KG1 (cell line): ENCODE measurements around the gene ANTXR1.

Source experiments
- DNase-seq: peaks from one replicate; lab custom pipeline; 2025; lab: John Stamatoyannopoulos, UW

The ANTXR1 gene

DNA sequence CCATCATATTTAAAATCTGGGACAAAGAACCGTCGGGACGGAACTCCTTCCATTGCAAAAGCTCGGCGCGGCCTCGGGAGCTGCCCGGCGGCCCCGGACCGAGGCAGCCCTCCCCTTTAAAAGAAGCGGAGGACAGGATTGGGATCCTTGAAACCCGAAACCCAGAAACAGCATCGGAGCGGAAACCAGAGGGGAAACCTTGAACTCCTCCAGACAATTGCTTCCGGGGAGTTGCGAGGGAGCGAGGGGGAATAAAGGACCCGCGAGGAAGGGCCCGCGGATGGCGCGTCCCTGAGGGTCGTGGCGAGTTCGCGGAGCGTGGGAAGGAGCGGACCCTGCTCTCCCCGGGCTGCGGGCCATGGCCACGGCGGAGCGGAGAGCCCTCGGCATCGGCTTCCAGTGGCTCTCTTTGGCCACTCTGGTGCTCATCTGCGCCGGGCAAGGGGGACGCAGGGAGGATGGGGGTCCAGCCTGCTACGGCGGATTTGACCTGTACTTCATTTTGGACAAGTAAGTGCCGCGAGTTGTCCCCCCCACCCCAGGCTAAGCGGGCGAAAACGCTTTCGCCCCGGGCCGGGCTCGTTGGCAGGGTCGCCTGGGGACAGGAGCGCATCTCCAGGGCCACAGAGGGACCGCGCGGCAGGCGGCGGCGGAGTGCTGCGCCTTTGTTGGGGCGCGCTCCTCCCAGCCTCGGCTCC is at the start of gene ANTXR1:
ANTXR1 (plus strand) TSS at position 38 of the 698 bp plus-strand sequence; CDS start at position 359, 321 bp downstream.
- DNase-seq = no peak

DNA sequence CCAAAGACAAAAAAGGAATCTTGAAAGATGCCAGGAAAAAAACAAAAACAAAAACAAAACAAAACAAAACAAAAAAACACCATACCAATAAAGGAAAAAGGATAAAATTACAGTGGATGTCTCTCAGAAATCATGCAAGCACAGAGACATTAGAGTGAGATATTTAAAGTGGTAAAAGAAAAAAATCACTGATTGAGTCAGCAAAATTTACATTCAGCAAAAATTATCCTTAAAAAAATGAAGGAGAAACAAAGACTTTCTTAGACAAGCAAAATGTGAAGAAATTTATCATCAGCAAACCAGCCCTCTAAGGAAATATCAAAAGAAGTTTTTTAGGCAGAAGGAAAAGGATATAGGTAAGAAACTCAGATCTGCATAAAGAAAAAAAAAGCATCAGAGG is 48.7 kb upstream of the ANTXR1 start:
- no peak for DNase-seq

DNA sequence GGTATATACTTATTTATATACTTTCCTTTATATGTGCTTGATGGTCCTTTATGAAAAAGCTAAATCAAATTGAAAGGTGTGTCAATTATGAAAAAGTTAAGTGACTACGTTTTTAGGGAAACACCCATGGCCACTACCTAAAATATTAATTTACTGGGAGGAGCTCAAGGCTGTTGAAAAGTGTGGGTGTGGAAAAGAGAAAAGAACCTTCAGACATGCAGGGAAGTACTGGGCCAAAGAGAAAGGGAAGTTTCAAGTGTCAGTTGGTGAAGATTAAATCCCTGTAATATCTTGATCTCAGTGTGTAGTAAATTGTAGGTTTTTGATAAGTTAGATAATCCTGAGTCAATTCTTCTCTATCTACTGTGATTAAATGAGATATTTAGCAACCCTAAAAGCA is 44.8 kb upstream of the ANTXR1 start:
- DNase-seq = no peak

DNA sequence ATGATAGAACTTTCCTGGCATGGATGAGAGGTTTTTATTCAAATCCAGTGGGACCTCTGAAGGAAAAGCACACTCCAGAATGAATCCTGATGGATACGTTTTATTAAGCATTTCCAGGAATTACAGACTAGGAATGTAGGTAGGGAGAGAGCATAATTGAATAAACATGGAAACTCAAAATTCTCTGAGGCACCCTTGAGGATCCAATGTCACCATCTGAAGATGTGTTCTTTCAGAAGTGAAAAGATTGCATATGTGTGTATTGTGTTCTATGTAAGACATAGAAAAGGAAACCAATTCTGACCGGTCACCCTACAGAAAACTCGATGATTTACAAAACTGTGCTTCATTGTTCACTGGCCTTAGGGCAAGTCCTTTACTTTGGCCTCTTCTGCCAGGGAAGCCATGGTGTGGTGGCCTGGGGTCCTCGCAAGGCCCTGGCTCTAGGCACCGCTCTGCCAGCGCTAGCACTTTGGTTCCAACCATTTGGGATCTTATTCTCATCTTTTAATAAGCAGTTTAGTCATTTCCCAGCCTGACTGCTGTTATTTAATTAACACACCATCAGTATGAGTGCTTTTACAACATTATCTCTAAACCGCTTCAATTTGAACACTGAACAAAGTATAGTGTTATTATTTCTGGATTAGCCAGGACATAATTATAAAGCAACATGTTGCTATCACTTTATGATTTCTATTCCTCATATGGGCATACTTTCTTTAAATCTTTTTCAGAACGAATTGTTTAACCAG is 43.1 kb upstream of the ANTXR1 start:
- no peak for DNase-seq

DNA sequence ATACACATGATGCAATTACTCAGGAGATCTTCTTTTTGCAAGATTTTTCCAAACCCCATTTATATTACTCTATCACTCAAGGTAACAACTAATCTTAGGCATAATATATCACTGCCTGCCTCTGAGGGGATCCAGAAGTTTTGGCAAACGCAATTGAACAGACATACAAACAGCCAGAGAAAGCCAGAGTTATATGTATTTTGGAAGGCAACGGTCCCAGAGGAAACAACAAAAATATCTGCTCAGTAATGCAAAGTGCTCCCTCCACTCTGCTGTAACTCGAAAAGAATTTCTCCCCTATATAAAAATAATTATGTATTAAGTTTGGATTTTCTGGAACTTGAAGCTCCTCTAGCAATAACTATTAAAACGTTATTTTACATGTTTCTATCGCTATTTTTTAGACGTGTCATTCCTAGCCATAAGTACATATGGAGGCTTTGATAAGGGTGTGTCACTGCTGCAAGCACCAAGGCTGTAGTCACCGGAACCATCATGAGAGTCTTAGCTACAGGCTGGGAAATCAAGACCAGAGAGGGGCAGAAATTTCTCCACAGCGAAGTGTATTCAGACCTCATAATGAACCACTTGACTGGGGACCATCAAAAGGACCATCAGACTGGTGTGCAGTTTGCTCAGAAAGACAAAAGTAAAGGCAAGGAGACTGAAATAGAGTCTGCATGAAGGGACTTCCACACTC is 42.3 kb upstream of the ANTXR1 start:
- no peak for DNase-seq

DNA sequence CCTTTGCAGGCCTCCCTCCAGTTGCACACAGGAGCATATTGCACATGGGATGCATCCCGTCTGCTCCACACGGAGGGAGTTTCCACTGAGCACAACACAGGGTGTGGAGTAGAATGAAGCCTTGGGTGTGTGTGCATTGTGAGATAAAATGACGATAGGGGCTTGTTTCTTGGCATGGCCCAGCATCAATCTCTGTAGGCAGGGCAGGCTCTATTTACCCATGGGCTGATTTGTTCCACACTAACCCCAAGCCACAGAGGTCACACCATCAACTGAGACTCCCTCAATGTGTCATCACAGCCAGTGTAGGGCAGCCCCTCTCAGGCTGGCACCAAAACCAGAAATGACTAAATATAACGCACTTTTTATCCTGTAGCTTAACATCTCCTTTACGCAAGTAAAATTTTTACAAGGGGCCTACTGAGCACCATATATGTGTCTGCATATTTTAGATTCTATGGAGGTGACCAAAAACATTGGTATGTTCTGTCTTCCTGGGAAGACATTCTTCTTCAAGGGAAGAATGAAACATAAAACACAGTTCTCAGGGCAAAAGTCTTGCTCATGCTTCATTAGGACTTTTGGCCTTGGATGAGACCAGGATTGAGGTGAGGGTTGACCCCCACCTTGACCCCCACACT is 41.3 kb upstream of the ANTXR1 start:
- DNase-seq = no peak

DNA sequence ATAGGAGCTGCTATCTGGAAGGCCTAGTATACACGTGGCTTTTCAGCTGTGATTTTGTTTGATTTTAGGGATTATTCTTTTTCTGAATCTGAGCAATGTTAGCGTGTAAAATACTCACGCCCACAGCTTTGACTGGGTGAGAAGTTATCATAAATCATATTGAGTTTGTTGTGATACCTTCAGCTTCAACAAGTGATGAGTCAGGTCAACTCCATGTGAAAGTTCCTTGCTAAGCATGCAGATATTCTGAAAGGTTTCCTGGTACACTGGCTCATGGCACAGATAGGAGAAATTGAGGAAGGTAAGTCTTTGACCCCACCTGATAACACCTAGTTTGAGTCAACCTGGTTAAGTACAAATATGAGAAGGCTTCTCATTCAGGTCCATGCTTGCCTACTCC is 38.7 kb upstream of the ANTXR1 start, which contains the start of gene GKN1:
GKN1 (plus strand) TSS at position 386 of the 400 bp plus-strand sequence. CDS start 42 bp downstream, outside the sequence.
- no peak for DNase-seq

DNA sequence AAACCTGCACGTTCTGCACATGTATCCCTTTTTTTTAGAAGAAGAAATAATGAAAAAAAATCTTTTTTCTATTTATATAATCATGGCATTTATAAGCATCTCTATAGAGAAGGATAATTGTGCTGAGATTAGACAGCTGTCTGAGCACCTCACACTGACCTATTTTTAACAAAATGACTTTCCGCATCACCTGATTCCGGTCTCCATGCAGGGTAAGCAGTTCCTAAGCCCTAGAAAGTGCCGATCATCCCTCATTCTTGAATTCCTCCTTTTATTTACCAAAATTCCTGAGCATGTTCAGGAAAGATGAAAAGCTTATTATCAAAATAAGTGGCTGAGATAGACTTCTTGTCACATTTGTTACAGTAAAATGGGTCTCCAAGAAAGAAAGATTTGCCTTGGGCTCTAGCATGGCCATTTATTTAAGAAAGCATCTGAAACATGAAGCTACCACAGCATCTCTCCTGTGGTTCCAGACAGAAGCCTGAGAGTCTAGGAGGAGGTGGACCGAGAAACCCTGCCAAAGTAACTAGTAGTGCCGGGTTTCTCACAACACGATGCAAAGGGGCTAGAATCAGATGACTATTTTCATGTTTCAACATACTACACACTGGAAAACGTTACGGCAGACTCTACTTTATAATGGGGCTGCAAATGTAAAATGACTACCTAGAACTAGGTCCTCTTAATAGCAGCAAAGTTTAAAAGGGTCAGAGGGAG is 37.9 kb upstream of the ANTXR1 start:
- DNase-seq = no peak

DNA sequence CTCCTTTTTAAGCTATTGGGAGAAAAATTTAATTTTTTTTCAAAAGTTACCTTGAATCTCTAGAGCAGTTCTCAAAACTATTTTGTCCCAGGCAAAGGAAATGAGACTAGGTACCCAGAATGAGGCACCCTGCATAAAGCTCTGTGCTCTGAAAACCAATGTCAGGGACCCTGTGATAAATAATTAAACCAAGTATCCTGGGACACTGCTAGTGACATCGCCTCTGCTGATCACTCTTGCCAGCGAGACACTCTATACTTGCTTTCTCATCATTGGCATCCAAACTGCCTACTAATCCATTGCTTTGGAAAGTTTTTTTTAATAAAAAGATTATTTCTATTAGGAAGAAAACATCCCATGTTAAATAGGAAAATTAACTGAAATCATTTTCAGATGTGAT is 37.1 kb upstream of the ANTXR1 start:
- no peak for DNase-seq

DNA sequence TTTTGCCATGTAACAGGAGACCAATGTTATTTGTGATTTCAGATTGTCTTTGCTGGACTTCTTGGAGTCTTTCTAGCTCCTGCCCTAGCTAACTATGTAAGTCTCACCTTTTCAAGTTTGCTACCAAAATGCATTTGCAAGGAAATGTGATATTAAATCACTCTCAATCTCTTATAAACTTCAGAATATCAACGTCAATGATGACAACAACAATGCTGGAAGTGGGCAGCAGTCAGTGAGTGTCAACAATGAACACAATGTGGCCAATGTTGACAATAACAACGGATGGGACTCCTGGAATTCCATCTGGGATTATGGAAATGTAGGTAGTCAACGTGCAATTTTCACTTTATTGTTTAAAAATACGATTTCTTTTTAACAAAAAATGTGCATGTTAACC is 35.5 kb upstream of the ANTXR1 start:
- DNase-seq = no peak

DNA sequence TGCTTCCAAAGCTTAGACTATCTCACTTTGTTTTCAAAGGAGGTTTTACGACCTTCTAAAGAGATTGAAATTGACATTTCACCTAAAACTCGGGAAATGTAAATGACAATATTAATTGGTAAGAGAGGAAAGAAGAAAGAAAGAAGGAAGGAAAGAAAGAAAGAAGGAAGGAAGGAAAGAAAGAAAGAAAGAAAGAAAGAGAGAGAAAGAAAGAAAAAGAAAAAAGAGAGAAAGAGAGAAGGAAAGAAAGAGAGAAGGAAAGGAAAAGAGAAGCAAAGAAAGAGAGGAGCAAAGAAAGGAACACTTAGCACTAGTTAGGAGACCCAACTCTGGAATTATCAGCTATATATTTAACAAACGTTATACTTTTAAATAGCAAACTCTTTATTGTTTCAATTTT is 34.9 kb upstream of the ANTXR1 start:
- no peak for DNase-seq

DNA sequence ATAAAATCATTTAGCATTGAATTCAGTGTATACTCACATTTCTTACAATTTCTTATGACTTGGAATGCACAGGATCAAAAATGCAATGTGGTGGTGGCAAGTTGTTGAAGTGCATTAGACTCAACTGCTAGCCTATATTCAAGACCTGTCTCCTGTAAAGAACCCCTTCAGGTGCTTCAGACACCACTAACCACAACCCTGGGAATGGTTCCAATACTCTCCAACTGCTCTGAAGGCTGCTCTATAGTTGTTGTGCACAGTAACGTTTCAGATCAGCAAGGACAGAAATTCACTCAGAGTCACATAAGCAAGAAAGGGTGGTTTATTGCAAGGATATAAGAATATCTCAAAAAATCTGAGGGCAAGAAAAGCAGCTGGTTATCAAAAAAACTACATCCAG is 32.0 kb upstream of the ANTXR1 start:
- no peak for DNase-seq

DNA sequence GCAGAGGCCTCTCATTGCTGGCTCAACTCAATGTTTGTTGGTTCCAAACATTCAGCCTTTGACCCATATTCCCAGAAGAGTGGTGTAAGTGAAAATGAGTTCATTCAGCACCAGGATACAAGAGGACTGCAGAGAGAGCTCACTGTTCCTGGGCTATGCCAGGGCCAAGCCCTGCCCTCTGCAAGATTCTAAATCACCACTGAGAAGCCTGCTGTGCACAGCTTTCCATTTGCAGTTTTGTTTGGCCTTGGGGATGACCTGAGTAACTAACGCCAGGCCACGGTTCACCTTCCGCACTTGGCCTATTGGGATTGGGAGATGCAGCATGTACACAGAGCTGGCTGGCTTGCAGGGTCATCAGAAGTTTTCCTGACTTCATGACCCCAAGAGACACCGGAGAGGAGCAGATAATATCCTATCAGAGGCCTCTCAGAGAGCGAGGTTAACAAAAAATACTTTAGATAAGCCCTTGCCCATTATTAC is 25.9 kb upstream of the ANTXR1 start:
- DNase-seq = no peak

DNA sequence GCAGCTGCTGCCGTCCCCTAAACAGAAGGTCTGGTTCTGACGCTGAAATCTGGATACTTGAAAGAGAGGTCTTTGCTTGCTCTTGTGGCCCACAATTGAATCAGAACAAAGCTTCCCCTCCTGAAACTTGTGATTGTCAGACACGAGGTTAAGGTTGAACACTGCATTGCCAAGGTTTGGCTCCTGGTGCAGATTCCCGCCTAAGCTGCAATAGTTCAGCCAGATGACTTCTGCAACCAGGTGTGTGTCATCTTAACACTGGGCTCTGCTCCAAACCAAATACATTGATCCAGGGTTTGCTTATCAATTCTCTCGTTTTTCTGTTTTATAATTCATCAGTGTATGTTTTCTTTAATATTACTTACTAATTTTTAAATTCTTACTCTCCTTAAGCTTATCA is 23.9 kb upstream of the ANTXR1 start:
- no peak for DNase-seq

DNA sequence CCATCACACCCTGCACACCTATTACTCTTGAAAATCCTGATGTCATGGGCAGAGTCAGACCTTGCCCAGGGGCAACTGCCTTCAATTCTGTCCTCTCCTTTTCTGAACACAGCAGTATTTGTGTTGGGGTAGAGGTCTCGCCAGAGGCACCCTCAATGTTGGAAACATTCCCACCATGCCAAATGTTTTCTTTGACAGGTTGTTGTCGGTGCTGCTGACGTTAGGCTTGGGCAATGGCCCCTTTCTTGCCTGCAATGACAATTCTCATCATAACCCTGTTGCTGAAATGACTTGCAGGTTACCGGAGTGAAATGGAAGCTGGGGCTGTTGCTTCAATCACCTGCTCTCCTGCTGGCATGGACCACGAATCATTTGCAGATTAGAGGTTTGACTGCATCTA is 20.6 kb upstream of the ANTXR1 start:
- DNase-seq = no peak

DNA sequence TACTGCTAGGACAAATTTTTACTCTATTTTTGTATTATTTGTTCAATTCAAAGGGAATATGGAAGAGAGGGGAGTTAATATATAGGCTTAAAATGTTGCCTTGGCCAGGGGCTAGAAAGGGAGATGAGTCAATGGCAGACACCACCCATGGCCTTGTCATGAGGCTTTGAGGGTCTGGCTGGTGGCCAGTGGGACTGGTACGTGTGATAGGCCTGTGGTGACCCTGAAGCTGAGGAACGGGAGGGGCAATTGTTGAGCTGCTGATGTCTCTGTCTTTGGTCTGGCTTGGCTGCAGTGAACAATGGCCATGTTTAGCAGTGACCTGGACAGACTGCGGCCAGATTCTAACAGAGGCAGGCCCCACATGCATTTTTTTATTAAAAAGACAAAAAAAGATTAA is 20.0 kb upstream of the ANTXR1 start:
- DNase-seq = no peak

DNA sequence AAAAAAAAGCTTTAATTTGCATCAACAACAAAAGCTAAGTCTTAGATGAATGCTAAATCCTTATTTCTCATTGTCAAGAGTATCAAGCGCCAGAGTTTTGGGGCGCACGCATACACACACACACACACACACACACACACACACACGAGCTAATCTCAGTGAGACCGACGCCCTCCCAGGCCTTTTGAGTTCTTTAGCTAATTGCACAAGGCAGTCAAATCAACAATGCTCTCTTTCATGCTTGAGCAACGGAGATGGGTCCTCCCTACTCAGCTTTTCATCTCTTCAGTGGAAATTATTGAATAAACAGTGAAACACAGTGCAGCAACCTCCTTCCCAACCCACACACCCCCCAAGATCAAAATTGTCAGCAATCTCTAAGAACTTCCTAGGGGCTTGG is 19.3 kb upstream of the ANTXR1 start:
- DNase-seq = no peak

DNA sequence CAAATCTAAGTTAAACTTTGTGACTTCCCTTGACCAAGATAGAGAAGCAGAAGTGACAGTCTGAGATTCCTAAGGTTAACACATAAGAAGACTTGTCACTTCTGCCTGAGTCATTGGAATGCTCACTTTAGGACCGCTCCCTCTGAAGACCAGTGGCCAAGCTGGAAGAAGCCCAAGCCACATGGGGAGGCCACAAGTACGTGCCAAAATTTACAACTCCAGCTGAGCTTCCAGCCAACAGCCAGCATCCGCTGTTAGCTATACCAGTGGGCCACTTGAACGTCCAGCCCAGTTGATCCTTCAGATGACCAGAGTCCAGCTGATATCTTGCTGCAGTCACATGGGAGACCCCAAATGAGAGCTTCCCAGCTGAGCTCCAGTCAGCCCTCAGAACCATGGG is 18.1 kb upstream of the ANTXR1 start:
- DNase-seq = no peak

DNA sequence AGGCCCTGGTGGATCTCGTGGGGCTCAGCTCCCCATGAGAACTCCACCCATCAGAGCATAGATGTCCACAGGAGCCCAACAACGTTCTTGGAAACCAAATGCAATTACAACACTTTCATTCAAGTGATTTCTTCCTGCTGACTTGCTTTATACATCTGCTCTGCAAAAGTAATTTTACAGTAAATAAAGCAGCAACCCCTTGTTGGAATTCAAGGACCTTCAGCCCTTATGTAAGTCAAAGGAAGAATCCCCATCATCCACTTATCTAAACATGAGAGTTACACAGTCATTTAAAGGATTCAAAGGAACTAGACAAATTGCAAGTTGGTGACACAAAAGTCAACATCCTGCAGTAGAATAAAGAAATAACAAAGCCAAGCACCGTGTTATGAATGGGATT is 17.1 kb upstream of the ANTXR1 start:
- DNase-seq = no peak

DNA sequence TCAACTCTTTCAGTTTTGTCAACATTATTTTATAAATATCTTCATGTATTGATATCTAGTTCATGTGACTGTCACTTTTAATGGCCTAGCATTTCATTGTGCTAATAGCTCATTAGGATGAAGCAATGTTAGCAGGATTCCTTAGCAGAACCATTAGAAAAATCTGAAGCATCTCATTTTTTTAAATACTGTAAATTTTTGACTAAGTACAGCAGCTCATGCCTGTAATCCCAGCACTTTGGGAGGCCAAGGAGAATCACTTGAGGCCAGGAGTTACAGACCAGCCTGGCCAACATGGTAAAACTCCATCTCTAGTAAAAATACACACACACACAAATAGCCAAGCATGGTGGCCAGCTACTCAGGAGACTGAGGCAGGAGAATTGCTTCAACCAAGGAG is 15.6 kb upstream of the ANTXR1 start:
- no peak for DNase-seq

DNA sequence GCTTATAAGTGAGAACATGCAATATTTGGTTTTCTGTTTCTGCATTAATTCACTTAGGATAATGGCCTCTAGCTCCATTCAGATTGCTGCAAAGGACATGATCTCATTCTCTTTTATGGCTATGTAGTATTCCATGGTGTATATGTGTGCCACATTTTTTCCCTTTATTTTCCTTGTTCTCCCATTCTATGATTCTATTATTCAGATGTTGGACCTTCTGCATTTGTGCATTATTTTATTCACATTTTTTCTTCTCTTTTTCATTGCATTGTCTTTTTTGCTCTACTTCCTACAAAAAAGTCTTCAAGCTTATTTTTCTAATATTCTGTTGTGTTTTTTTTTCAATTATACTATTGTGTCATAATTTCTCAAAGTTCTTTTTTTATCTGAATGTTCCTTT is 11.1 kb upstream of the ANTXR1 start:
- DNase-seq = no peak

DNA sequence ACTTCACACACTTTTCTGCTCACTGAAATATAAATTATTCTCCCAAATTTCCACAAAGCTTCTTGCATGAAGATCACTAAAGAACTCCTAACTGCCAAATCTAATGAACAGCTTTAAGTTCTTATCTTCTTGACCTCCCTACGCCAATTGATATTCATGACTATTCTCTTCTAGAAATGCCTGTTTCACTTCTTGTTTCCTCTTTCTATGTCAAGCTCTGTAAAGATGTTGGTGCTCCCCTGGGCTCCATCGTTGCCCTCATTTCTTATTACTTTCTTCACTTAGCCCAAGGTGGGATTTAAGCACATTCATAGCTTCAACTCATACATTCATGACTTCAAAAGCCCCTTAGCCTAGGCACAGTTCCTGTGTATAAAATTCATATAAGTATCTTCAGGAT is 9.2 kb upstream of the ANTXR1 start:
- no peak for DNase-seq
